Stimulated activated CD4-positive, alpha-beta T cell treated with anti-CD3 and anti-CD28 coated beads, Interleukin-2, amount 100 ng/mL, for 24 hours (primary cell): ENCODE measurements around the gene CDH4.

Experiments
- DNase-seq, 2 donors: peaks; one replicate each; pipeline ENCODE4 v3.0.0-alpha.2; 2020

Gene CDH4

DNA sequence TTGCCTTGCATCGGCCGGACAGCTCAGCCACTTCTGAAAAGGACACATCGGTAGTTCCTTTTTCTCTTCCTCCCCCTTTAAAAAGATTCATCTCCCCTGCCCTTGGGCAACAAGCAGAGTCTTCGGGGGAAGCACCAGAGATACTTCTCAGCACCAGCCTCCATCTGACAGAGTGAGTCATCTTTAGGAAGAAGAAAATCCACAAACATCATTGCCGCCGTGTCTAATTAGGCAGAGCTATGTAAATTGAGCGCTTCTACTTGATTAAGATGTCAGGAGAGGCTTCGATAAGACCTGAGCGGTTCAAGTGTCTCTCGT, 627.2 kb downstream of the CDH4 start:
- DNase-seq = no peak

- no peak for DNase-seq
Measured at GRCh38 chr20:61879694-61880093, 627.6 kb downstream of the CDH4 start.

DNA sequence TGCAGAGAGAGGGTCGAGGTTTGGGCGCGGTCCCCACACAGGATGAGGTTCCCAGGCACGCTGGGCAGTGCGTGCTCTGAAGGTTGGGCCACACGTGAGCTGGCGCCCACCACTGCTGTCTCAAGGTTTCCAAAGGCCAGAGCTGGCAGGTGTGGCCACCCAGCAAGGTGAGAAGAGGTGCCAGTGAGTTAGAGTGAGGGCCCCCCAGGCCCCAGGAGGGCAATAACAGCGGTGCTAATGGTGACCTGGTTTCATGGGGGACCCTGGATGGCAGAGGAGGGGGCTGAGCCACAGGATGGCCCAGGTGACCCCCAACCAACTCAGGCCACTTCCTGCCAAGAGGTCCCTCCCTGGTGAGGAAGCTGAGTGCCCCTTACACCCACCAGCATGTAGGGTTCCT, 628.6 kb downstream of the CDH4 start:
- DNase-seq = no peak

DNA sequence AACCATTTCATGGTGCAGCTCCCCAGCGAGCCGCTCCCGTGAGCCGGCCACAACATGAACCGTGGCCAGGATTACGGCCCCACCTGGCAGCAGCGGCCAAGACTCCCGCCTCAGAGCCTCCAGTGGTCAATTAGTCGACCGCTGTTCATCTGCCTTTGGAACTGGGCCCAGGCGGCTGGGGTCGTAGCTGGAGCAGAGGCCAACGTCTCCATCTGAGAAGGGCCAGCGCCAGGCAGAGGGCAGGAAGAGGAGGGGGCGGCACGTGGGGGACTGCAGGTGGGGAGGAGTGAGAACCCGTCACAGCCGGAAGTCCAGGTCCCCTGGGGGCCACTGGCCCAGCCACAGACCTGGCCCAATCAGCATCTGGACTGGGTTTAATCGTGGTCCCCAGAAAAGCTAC, 629.4 kb downstream of the CDH4 start:
- DNase-seq = no peak

DNA sequence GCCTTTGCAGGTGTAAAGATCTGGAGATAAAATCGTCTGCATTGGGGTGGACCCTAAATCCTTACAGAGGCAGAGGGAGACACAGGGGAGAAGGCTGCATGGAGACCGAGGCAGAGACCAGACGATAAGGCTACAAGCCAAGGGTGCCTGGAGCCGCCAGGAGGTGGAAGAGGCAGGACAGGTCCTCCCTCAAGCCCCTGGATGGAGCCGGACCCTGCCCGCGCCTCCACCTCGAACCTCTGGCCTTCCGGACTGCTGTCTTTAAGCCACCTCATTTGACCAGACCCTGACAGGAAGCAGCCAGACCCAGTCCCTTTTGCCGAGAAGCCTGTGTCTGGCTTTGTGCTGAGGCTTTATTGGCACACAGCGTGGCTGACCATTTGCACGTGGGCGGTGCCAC, 629.8 kb downstream of the CDH4 start:
- no peak for DNase-seq

- DNase-seq = no peak
Measured at GRCh38 chr20:61882716-61883615, 630.9 kb downstream of the CDH4 start.

DNA sequence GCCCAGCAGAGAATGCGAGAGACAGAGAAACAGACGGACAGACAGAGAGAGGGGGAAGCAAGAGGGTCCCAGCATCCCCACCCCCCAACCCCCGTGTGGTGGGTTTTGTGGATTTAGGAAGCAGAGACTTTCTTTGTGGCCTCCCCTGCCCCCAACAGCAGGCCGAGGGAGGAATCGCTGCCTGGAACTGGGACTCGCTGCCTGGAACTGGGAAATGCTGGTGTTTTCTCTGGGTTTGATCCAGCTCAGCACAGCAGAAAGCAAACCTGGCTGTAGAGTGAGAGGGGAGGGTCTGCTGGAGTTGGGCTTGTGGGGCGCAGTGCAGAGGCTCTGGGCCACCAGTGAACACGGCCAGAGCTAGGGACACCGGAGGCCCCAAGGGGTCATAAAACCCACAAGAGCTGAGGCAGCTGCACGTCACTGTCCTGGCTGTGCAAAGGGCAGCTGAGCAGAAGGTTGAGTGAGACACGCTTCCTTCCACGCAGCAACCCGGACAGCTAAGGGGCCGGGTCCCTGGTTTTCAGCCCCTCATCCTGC, 631.9 kb downstream of the CDH4 start:
- DNase-seq = no peak

- DNase-seq = no peak
Measured at GRCh38 chr20:61884571-61885389, 632.7 kb downstream of the CDH4 start.

DNA sequence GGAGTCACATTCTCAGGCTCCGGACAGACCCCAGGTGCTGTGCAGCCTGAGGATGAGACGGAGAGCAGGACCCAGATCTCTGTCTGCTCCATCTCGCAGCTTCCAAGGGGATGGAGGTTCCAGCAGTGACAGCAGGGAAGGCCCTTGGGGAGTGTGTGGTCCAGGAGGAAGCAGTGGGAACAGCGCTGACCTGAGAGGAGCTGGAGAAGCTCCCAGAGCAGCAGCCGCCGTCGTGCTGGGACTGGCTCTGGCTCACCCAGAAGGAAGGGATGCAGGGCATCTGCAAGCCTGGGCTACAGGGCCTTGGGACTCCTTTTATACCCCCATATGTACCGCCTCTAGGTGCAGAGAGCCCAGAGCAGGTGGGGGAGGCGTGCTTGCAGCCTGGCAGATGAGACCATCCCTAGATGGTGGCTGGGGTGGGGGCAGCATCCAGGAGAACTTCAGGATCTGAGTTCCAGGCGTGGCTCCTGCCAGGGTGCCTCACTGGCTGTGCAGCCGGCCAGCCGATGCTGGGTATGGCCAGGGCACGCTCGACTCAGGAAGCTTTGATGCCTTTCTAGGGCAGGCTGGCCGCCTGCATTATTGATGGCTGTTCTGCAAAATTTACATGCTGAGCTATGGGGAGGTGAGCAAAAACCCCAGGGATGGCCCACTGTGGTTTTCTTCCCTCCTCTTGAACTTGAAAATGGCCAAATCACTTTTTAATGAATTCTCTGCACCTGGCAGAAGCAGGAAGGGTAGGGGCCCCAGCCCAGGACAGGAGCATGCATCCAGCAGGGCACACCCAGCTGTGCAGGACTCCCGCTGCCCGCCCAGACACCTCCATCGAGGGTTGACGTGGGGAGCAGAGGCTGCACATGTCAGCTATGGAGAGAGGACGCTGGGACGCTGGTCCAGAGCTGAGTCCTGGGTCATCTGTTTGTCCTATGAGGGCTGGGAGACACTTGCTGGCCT, 634.0 kb downstream of the CDH4 start:
- DNase-seq = no peak

DNA sequence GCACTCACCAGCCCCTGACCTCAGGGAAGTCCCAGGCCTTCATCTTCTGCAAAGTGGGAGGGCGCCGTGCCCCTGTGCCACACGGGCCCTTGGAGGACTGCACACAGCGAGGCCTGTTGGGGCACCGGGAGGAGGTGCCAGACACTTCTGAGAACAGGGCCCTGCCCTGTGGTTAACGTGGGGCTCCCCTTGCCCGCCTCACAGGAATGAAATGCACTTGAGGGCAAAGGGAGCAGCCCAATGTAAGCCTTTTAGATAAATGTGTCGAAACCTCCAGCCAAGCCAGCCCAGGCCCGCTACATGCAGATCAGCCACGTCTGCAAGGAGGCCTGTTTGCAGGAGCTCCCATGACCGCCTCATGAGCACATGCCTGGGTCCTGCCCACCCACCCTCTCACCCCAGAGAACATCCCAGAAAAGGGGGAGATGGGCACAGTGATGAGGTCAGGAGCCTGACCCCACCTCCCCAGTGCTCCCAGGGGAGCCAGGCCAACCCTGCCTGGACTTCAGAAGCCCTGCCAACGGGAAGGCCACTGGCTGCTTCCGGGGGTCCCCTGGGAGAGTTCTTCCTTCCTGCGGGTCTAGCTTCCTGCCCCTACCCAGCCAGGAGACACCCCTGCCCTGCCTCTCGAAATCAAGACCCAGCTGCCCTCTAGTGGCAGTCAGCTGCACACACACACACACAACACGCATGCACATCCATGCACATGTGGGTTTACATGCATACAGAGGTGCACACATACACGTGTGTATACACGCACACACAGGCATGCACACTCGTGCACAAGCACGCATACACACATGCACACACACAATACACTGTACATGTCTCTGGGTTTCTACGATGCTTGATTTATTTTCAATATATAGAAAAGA, 634.9 kb downstream of the CDH4 start:
- DNase-seq = peak; percentile 34 to 51

GRCh38 chr20:61887596-61888093, 635.6 kb downstream of the CDH4 start:
- DNase-seq = no peak

- no peak for DNase-seq
Measured at GRCh38 chr20:61888101-61888865, 636.2 kb downstream of the CDH4 start.

DNA sequence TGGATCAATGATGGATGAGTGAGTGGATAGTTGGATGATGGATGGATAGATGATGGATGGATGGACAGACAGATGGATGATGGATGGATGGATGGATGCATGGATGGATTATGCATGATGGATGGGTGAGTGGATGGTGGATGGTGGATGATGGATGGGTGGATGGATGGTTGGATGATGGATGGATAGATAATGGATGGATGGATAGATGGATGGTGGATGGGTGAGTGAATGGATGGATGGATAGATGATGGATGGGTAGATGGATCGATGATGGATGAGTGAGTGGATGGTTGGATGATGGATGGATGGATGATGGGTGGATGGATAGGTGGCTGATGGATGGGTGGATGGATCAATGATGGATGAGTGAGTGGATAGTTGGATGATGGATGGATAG, 637.6 kb downstream of the CDH4 start:
- DNase-seq = no peak

- no peak for DNase-seq
Measured at GRCh38 chr20:61890210-61890609, 638.1 kb downstream of the CDH4 start.

- no peak for DNase-seq
Measured at GRCh38 chr20:61891476-61891875, 639.4 kb downstream of the CDH4 start.

- DNase-seq = no peak
Measured at GRCh38 chr20:61891916-61892649, 640.0 kb downstream of the CDH4 start.

DNA sequence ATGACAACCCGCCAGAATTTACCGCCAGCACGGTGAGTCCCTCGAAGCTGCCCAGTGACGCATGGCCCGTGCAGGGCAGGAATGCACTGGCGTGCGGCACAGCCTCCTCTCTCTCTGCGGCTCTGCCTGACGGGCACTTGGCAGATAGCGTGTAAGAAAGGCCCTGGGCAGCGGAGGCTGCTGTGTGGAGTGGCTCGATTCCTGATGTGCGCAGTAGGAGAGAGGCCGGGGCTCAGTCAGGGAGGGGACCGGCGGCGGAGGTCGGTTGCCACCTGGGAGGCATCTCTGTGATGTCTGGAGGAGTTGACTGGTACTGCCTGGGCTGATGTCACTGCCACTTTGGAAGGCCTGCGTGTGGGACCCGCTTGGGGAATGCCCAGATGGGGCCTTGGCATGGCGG, 643.0 kb downstream of the CDH4 start:
- no peak for DNase-seq

DNA sequence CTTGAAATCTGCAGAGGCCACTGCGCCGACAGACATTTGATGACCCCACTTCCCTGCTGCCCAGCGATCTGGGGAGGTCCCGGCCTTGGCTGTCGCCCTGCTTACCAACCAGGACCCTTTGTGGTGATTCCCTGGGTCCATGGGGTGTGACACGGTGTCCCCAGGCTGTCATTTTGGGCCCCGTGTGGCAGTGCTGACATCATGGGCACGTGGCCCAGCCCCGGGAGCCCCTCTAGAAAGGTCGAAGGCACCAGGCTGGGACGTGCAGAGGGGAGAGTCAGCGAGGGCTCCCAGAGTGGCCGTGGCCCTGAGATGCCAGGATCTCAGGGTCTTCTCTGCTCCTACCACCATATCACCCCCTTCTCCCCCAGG, 643.6 kb downstream of the CDH4 start:
- DNase-seq = no peak

DNA sequence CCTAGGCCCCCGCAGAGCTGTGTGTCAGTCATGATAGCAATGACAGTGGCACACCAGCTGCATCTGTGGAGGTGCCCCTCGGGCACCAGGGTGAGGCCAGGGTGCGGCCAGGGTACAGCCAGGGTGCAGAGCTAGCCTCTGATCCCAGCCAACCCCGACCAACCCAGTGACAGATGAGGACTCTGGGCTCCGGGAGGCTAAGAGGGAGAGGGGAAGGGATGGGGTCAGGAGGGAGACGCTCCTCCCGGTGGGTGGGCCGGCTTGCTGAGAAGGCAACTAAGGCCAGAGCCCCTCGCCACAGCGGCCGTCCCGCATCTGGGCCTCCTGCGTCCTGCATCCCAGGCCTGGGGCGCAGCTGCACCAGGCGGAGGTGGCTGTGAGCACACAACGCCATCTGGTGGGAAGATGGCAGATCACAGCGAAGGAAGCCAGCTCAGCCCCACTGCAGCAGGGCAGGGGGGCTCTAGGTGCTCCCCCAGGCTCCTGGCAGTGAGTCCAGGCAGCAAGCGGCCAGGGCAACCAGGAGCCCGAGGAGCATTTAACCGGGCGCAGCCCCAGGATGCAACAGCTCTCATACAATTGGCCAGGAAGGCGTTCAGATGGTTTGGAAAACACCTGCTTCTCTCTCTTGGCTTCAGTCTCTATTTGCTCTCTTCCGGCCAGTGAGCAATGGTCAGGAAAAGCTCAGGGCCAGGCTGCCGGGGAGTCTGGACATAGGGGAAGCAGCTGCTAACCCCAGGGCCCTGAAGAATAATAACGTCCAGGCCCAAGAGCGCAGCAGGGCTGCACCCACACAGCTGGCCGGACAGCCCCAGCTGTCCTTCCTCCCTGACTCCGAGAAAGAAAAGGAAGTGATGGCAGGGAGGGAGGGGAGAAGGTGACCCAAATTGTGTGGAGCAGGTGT, 644.2 kb downstream of the CDH4 start:
- DNase-seq = peak in 1 of 2 donors; percentile 50
